CD4-positive, alpha-beta T cell (primary cell): Measurements from ENCODE around the gene DEPP1. TPM values are rescaled to one million over a fixed set of nuclear protein-coding genes. Genes with fewer than 3 reads are reported as not detected.

Source experiments
- ATAC-seq: fragments of 200-7000 bp; cut with Tn5 transposase; one replicate; pipeline ENCODE4 v1.10.0; 2022; ENCODE audit warnings: mild to moderate bottlenecking; ENCODE audit not compliant: poor library complexity
- CTCF ChIA-PET: fragments of 350-600 bp; sonication (Branson Sonifier 250); formaldehyde crosslinking; loops from one replicate; lab custom pipeline; 2021; ENCODE audit warnings: antibody characterized with exemption, inconsistent platforms; lab: Charles Lee
- POLR2A ChIA-PET: fragments of 350-600 bp; sonication (Branson Sonifier 250); formaldehyde crosslinking; loops from one replicate; lab custom pipeline; 2021; ENCODE audit warnings: antibody characterized with exemption, inconsistent platforms; lab: Charles Lee
- DNase-seq, 14 experiments: peaks; one replicate each; pipeline ENCODE4 v3.0.0-alpha.2; 2013 to 2020; ENCODE audit warnings: mixed read lengths in 2 of 14
- H3K27ac ChIP-seq, 2 donors: one replicate each; pipeline versions ENCODE4 v1.5.1 to v1.7.0; 2013; ENCODE audit warnings: low read length in 2 of 2, low read depth in 1 of 2, mild to moderate bottlenecking in 1 of 2
- H3K27me3 ChIP-seq, 2 experiments: 1 replicate in 1 of 2; 2 replicates in 1 of 2; pipeline versions ENCODE4 v1.6.1 to v1.7.0; 2013; ENCODE audit warnings: low read length in 2 of 2, control low read depth in 1 of 2, mild to moderate bottlenecking in 1 of 2, moderate library complexity in 1 of 2; ENCODE audit not compliant: insufficient read depth in 2 of 2, control insufficient read depth in 1 of 2
- H3K36me3 ChIP-seq: one replicate; pipeline ENCODE4 v1.6.1; 2013; ENCODE audit warnings: low read length, control low read depth; ENCODE audit not compliant: insufficient read depth
- H3K4me1 ChIP-seq: one replicate; pipeline ENCODE4 v1.6.1; 2013; ENCODE audit warnings: low read length, control low read depth; ENCODE audit not compliant: insufficient read depth
- H3K4me3 ChIP-seq: one replicate; pipeline ENCODE4 v1.5.1; 2013; ENCODE audit warnings: mild to moderate bottlenecking, low read length, moderate library complexity
- H3K9me3 ChIP-seq, 2 experiments: 1 replicate in 1 of 2; 2 replicates in 1 of 2; pipeline versions ENCODE4 v1.6.1 to v1.7.0; 2013; ENCODE audit warnings: low read length in 2 of 2, mild to moderate bottlenecking in 2 of 2, control low read depth in 1 of 2, moderate library complexity in 1 of 2; ENCODE audit not compliant: control insufficient read depth in 1 of 2, insufficient read depth in 1 of 2
- H3K27ac Mint-ChIP-seq: one replicate; pipeline ENCODE4 v1.8.0; 2020; ENCODE audit warnings: mixed read lengths
- H3K27me3 Mint-ChIP-seq: one replicate; pipeline ENCODE4 v1.8.0; 2021; ENCODE audit warnings: mixed read lengths
- H3K36me3 Mint-ChIP-seq: one replicate; pipeline ENCODE4 v1.8.0; 2021; ENCODE audit warnings: low read depth, mixed read lengths
- H3K4me1 Mint-ChIP-seq: one replicate; pipeline ENCODE4 v1.8.0; 2021; ENCODE audit warnings: low read depth, mixed read lengths
- H3K4me3 Mint-ChIP-seq: one replicate; pipeline ENCODE4 v1.8.0; 2020; ENCODE audit warnings: mild to moderate bottlenecking, mixed read lengths
- H3K9me3 Mint-ChIP-seq: one replicate; pipeline ENCODE4 v1.8.0; 2020; ENCODE audit warnings: mixed read lengths
- CTCF ChIP-seq: fragments of 200-600 bp; IDR thresholded peaks from one replicate; pipeline ENCODE4 v1.8.0; 2022; ENCODE audit warnings: antibody characterized with exemption, mild to moderate bottlenecking
- intact Hi-C, 2 experiments: fragments of 100-400 bp; cut with DNase I in 1 of 2; cut with micrococcal nuclease in 1 of 2; formaldehyde crosslinking; loops; one replicate each; pipeline versions ENCODE4 v1.15.1 to v1.9.0; 2023 to 2025; cut with DNase I, micrococcal nuclease
- total RNA-seq, 174 experiments: library from RNA in 2 of 174; stranded (reverse) in 2 of 174; gene quantifications; one replicate each; pipeline ENCODE4 v1.2.3 and lab custom pipeline; 2021 to 2026

DEPP1 gene
- total RNA-seq, 2 experiments from 2014 or later = not detected

- Histone ChIP-seq H3K27me3 (no peaks in the 10 kb centered on the region), H3K27ac (no peak overlapping the region), H3K9me3 (no peaks in the 10 kb centered on the region), H3K36me3 (no peaks in the 10 kb centered on the region), H3K4me3 (no peak overlapping the region), H3K4me1 (peaks cover 27% of the 10 kb centered on the region)
- TF ChIP-seq CTCF = no peak
- Mint-ChIP-seq H3K9me3 (no peaks in the 10 kb centered on the region), H3K4me1 (peaks cover 33% of the 10 kb centered on the region), H3K27me3 (no peaks in the 10 kb centered on the region), H3K36me3 (no peaks in the 10 kb centered on the region), H3K27ac (no peak overlapping the region), H3K4me3 (peak overlapping the region; percentile 56)
- POLR2A ChIA-PET = interaction anchor here (1.2 kb wide), 1 partner anchor 16 kb away, joined by 3 read pairs; no protein-coding TSS in a partner anchor
- DNase-seq (no peak), ATAC-seq (no peak)
- intact Hi-C loops = no loop called here
- CTCF ChIA-PET = no interaction called here
Measured at GRCh38 chr10:44961931-44962750, 16.5 kb downstream of the DEPP1 start.

- no peaks in the 10 kb centered on the region for H3K27me3 ChIP-seq
- Mint-ChIP-seq H3K9me3 (no peaks in the 10 kb centered on the region), H3K36me3 (peaks cover 4% of the 10 kb centered on the region), H3K4me3 (peak overlapping the region; percentile 74), H3K27ac (no peak overlapping the region), H3K27me3 (no peaks in the 10 kb centered on the region), H3K4me1 (peaks cover 33% of the 10 kb centered on the region)
- no peaks in the 10 kb centered on the region for H3K36me3 ChIP-seq
- no peak for TF ChIP-seq CTCF
- H3K4me1 ChIP-seq = peaks cover 26% of the 10 kb centered on the region
- no peak overlapping the region for H3K4me3 ChIP-seq
- ChIA-PET POLR2A (interaction anchor here (1.2 kb wide), 1 partner anchor 82 kb away, joined by 3 read pairs; no protein-coding TSS in a partner anchor), CTCF (no interaction called here)
- ATAC-seq (no peak), DNase-seq (no peak)
- intact Hi-C loops = no loop called here
- no peaks in the 10 kb centered on the region for H3K9me3 ChIP-seq
- H3K27ac ChIP-seq = no peak overlapping the region
Measured at GRCh38 chr10:44961230-44961571, 17.4 kb downstream of the DEPP1 start.

- H3K4me3 Mint-ChIP-seq = peak overlapping the region; percentile 93
- DNase-seq (peak in 1 of 14 experiments; percentile 15), ATAC-seq (no peak)
- peaks cover 9% of the 10 kb centered on the region for H3K36me3 Mint-ChIP-seq
- peaks cover 30% of the 10 kb centered on the region for H3K4me1 Mint-ChIP-seq
- ChIA-PET POLR2A (interaction anchor here (1.2 kb wide), 1 partner anchor 82 kb away, joined by 3 read pairs; no protein-coding TSS in a partner anchor), CTCF (no interaction called here)
- H3K9me3 Mint-ChIP-seq = no peaks in the 10 kb centered on the region
- no peaks in the 10 kb centered on the region for H3K27me3 Mint-ChIP-seq
- no peak overlapping the region for H3K27ac Mint-ChIP-seq
- Histone ChIP-seq H3K36me3 (no peaks in the 10 kb centered on the region), H3K4me1 (peaks cover 26% of the 10 kb centered on the region), H3K27ac (no peak overlapping the region), H3K9me3 (no peaks in the 10 kb centered on the region), H3K27me3 (no peaks in the 10 kb centered on the region), H3K4me3 (peak overlapping the region; percentile 81)
- no peak for TF ChIP-seq CTCF
- intact Hi-C loops = no loop called here
Measured at GRCh38 chr10:44960482-44961229, 18.0 kb downstream of the DEPP1 start.
